Activated T-cell treated with anti-CD3 and anti-CD28 coated beads, Interleukin-2, amount 50 U/mL, for 72 hours (primary cell): ENCODE data around the gene WDR13. TPM values are rescaled to one million over a fixed set of nuclear protein-coding genes. Genes with fewer than 3 reads are reported as not detected.
A peak's percentile ranks its signal among the peaks of the same experiment; 100 is the strongest.
"Not testable (repeated sequence)": the region's sequence is repeated elsewhere in the genome, so short reads cannot be mapped to it uniquely, and the experiment has no call there.

ENCODE experiments used
- ATAC-seq, 2 donors: fragments of 150-1000 bp; cut with Tn5 transposase; replicated peaks in 1 of 2; 2 replicates each; pipeline ENCODE4 v1.10.0; 2021; ENCODE audit warnings: moderate library complexity in 2 of 2, mild to moderate bottlenecking in 1 of 2
- DNase-seq, 2 donors: peaks; one replicate each; pipeline ENCODE4 v3.0.0; 2021 to 2022; ENCODE audit warnings: mixed read lengths in 1 of 2
- H3K27ac Mint-ChIP-seq: one replicate; pipeline ENCODE4 v1.8.0; 2022; ENCODE audit warnings: mild to moderate bottlenecking, moderate library complexity, mixed read lengths
- H3K27me3 Mint-ChIP-seq: one replicate; pipeline ENCODE4 v1.8.0; 2022; ENCODE audit warnings: low read depth, mixed read lengths
- H3K36me3 Mint-ChIP-seq, 2 donors: one replicate each; pipeline ENCODE4 v1.8.0; 2022; ENCODE audit warnings: mixed read lengths in 2 of 2, mild to moderate bottlenecking in 1 of 2; ENCODE audit not compliant: insufficient read depth in 2 of 2
- H3K4me1 Mint-ChIP-seq: one replicate; pipeline ENCODE4 v1.8.0; 2022; ENCODE audit warnings: low read depth, mixed read lengths
- H3K4me3 Mint-ChIP-seq, 2 donors: one replicate each; pipeline ENCODE4 v1.8.0; 2022; ENCODE audit warnings: mild to moderate bottlenecking in 2 of 2, mixed read lengths in 2 of 2, moderate library complexity in 2 of 2
- H3K9me3 Mint-ChIP-seq, 2 donors: one replicate each; pipeline ENCODE4 v1.8.0; 2022; ENCODE audit warnings: mixed read lengths in 2 of 2
- total RNA-seq, 2 donors: library from RNA; stranded (reverse); gene quantifications; one replicate each; pipeline ENCODE4 v1.2.3, GENCODE V29; 2022

The WDR13 gene
- total RNA-seq, 2 donors from 2014 or later: 55.7 to 59.9 TPM

DNA sequence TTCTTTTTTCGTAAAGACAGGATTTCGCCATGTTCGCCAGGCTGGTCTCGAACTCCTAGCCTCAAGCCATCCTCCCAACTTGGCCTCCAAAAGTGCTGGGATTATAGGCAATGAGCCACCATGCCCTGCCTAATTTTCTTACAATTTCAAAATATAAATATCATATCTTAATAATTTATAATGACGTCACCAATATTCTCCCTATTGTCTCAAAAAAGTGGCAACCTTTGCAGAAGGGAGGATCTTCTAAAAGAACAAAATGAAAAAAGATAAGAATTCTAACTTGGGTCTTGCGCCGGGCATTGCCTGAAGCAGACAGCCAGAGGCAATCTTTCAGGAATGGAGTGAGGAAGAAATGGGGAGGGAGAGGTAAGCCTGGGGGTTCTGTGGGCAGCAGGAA is 48.4 kb downstream of the WDR13 start:
- no peaks in the 10 kb centered on the region for H3K36me3 Mint-ChIP-seq
- H3K27me3 Mint-ChIP-seq: no peaks in the 10 kb centered on the region
- H3K4me1 Mint-ChIP-seq: peaks cover 4% of the 10 kb centered on the region
- no peaks in the 10 kb centered on the region for H3K9me3 Mint-ChIP-seq
- ATAC-seq (no peak), DNase-seq (no peak)
- H3K27ac Mint-ChIP-seq: no peak overlapping the region
- no peak overlapping the region for H3K4me3 Mint-ChIP-seq

DNA sequence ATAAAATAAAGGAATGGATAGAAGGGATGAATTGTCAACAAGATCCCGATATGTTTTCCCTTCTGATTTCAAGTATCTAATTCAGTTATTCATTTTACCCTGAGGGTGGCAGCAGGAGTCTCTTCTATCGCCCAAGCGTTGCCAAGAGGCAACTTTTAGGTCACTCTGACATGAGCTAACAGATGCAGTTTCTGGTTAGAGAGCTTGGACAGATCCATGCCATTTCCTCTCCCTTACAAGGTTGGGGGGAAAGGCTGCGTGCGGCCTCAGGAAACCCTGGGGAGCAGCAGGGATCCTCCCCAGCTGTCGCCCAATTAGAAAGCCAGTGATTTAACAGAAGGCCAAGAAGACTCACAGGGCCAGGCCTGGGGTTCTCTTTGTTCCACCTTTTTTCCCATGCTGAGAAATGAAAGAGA is 51.1 kb downstream of the WDR13 start:
- Mint-ChIP-seq H3K4me3 (no peak overlapping the region), H3K27me3 (no peaks in the 10 kb centered on the region), H3K36me3 (no peaks in the 10 kb centered on the region), H3K27ac (no peak overlapping the region), H3K9me3 (no peaks in the 10 kb centered on the region), H3K4me1 (peaks cover 4% of the 10 kb centered on the region)
- DNase-seq: peak; percentile 21 to 36
- peak; percentile 30 to 49 for ATAC-seq

GRCh38 chrX:48649102-48649501 is 51.8 kb downstream of the WDR13 start:
- ATAC-seq (no peak), DNase-seq (no peak)
- H3K4me1 Mint-ChIP-seq: peaks cover 4% of the 10 kb centered on the region
- no peaks in the 10 kb centered on the region for H3K36me3 Mint-ChIP-seq
- peaks cover 5% of the 10 kb centered on the region for H3K27me3 Mint-ChIP-seq
- no peaks in the 10 kb centered on the region for H3K9me3 Mint-ChIP-seq
- no peak overlapping the region for H3K4me3 Mint-ChIP-seq
- H3K27ac Mint-ChIP-seq: no peak overlapping the region

DNA sequence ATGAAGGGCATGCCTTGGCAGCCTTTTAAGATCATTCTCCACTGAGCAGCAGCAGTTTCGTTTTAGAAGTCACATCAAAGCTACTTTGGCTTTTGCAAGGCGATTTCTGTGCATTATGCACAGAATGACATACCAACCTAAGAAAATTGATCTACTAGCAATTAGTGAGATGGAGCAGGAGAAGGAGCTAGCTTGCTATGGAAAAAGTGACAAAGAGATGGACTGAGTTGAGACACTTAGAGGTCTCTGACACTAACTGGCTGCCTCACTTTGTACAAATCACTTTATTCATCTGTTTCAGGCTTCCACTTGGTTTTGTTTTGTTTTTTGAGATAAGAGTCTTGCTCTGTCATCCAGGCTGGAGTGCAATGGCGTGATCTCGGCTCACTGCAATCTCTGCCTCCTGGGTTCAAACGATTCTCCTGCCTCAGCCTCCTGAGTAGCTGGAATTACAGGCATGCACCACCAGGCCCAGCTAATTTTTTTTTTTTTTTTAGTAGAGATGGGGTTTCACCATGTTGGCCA is 54.8 kb downstream of the WDR13 start:
- H3K36me3 Mint-ChIP-seq, DNase-seq, H3K4me3 Mint-ChIP-seq, H3K9me3 Mint-ChIP-seq, H3K4me1 Mint-ChIP-seq, H3K27ac Mint-ChIP-seq: not testable (repeated sequence)
- peaks cover 13% of the 10 kb centered on the region for H3K27me3 Mint-ChIP-seq
- peak; percentile 19 to 61 for ATAC-seq

GRCh38 chrX:48654746-48655145 is 57.5 kb downstream of the WDR13 start:
- not testable (repeated sequence) for H3K4me1 Mint-ChIP-seq, H3K9me3 Mint-ChIP-seq, ATAC-seq, H3K27ac Mint-ChIP-seq, H3K4me3 Mint-ChIP-seq, DNase-seq, H3K36me3 Mint-ChIP-seq
- peaks cover 13% of the 10 kb centered on the region for H3K27me3 Mint-ChIP-seq

Other genes with a start within 250 kb of the WDR13 start
- gene SSX3, start 240.8 kb upstream of the WDR13 start, total RNA-seq: not detected
- not detected for gene SSX4, start 214.0 kb upstream of the WDR13 start, total RNA-seq
- gene SSX4B, start 185.5 kb upstream of the WDR13 start, total RNA-seq: not detected
- 10 to 100 TPM; 64.8 to 78.8 TPM for gene SLC38A5, start 127.2 kb upstream of the WDR13 start, total RNA-seq
- 10 to 100 TPM; 64.3 to 68.7 TPM for gene FTSJ1, start 121.3 kb upstream of the WDR13 start, total RNA-seq
- gene PORCN, start 88.5 kb upstream of the WDR13 start, total RNA-seq: 10 to 100 TPM; 19.4 to 20.3 TPM
- gene EBP, start 75.7 kb upstream of the WDR13 start, total RNA-seq: 100 to 1,000 TPM; 112 to 113 TPM
- gene TBC1D25, start 57.8 kb upstream of the WDR13 start, total RNA-seq: 10 to 100 TPM; 20.4 to 20.5 TPM
- 100 to 1,000 TPM; 183 to 225 TPM for gene RBM3, start 23.0 kb upstream of the WDR13 start, total RNA-seq
- gene WAS, start 86.3 kb downstream of the WDR13 start, total RNA-seq: 10 to 100 TPM; 81.4 to 83.9 TPM
- gene SUV39H1, start 99.2 kb downstream of the WDR13 start, total RNA-seq: 10 to 100 TPM; 29.4 to 34.8 TPM
- gene GLOD5, start 164.3 kb downstream of the WDR13 start, total RNA-seq: not detected
- under 1 TPM; 0.22 to 0.35 TPM for gene GATA1, start 189.1 kb downstream of the WDR13 start, total RNA-seq
- 100 to 1,000 TPM; 109 to 143 TPM for gene HDAC6, start 204.6 kb downstream of the WDR13 start, total RNA-seq
- under 1 TPM in 1 of 2 donors, not detected in 1; 0.31 TPM for gene ERAS, start 229.0 kb downstream of the WDR13 start, total RNA-seq
- 1 to 10 TPM; 1.9 to 2.8 TPM for gene PCSK1N, start 238.1 kb downstream of the WDR13 start, total RNA-seq